GM12874 (cell line): ENCODE measurements around the gene TCF3.

ENCODE experiments used
- TF ChIP-seq, protein P1 (sequence below): IDR thresholded peaks from 2 replicates; pipeline ENCODE4 v1.5.1; 2011; ENCODE audit warnings: low read depth, mild to moderate bottlenecking, control low read depth, low read length, moderate library complexity; ENCODE audit not compliant: insufficient read depth

The TCF3 gene

DNA sequence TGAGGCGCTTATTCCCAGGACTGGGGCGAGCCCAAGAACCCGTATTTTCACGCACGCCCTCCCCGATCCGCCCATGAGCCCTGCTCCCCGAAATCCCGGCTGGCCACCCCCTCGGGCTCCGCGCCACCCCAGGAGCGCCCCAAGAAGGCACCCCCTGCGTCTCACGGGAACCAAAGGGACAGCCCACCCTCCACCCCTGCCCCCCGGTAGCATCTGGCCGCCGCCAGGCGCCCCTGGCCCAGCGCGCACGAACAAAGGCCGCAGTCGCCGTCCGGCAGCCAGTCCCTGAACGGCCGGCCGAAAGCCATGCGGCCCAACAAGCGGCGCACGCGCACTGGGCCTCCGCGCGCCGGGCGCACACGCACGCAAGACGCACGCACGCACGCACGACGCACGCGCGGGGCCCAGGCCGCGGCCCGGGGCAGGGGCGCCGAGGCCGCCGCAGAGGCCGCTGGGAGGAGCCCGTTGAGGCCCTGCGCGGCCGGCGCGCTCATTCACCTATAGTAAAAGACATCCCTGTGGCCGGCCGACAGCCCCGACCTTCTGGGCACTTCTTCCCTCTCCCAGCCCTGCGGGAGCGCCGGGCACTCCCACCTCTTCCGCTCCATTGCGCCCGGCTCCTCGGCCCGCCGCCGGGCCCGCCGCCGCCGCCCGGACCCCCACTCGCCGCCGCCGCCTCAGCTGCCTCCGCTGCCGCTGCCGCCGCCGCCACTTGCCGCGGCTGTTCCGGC, 60.2 kb downstream of the TCF3 start:
- TF ChIP-seq, protein P1, sequence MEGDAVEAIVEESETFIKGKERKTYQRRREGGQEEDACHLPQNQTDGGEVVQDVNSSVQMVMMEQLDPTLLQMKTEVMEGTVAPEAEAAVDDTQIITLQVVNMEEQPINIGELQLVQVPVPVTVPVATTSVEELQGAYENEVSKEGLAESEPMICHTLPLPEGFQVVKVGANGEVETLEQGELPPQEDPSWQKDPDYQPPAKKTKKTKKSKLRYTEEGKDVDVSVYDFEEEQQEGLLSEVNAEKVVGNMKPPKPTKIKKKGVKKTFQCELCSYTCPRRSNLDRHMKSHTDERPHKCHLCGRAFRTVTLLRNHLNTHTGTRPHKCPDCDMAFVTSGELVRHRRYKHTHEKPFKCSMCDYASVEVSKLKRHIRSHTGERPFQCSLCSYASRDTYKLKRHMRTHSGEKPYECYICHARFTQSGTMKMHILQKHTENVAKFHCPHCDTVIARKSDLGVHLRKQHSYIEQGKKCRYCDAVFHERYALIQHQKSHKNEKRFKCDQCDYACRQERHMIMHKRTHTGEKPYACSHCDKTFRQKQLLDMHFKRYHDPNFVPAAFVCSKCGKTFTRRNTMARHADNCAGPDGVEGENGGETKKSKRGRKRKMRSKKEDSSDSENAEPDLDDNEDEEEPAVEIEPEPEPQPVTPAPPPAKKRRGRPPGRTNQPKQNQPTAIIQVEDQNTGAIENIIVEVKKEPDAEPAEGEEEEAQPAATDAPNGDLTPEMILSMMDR: no peak

DNA sequence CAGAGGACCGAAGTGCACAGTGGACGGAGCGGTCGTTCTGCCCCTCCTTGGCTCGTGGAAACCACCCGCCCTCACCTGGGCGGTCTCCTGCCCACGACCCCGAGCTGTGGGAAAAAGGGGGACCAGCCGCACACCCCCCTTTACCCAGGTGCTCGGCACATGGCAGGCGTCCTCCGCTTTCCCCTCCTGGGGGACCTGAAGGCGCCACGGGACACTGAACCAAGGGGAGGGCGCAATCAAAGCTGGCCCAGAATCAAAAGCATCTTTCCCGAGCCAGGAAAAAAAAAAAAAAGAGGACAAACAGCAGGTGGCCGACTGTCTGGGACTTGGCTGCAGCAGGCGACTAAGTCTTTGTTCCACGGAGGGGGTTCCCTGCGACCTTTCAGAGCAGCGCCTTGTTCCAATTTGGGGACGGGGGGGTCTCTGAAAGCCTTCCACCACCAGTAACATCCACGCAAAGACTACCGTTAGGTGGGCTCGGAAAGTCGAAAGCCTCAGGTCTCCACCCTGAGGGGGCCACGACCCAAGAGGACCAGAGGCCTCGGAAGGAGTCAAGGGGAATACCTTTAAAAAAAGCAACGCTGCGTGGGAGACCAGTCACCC, 60.9 kb downstream of the TCF3 start:
- TF ChIP-seq, protein P1: no peak

DNA sequence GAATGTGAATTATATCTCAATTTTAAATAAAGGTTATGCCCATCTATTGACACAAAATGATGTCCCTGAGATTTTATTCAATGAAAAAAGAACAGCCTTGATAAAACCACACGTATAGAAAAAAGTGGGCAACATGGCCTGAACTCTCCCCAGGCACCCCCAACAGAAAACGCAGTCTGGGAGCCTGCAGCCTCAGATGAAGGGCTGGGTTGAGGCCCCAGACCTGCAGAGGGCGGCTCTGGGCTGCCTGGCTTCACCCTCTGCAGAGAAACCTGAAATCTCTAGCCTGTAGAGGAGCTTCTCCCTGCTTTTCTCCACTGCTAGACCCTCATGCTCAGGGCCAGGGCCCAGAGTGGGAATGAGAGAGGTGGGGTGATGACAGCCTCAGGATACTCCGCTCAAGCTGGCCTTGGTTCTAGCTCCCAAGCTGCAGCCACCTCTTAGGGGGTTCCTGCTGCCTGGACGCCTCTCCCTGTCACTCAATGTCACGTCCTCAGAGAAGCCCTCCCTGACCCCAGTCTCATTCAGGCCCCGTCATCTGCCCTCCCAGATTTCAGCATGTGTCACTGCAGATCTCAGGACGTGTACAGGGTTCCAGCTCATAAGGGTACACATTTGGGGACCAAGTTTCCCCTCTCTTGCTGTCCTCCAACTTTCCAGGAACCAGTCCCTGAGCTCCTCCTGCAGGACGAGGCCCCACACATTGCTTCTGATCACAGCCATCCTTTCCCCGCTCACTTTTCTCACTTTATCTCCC, 61.6 kb downstream of the TCF3 start:
- TF ChIP-seq, protein P1: peak; percentile 66

DNA sequence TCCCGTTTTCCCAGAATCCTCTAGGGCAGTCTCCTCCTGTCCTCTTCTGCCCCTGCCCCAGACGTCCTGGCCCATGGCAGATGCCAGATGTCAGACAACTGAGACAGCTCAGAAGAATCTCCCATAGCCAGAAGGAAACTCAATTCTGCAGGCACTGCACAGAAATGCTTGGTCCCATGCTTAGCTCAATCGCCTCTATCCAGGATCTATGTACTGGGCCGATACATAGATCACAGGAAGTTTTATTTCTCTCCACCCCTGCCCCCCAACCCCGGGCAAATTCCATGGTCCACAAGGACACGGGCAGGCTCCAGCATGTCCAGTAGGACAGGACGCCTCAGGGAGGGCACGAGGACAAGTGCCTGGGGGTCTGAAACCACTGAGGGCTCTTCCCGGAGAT, 64.5 kb downstream of the TCF3 start:
- TF ChIP-seq, protein P1: no peak

DNA sequence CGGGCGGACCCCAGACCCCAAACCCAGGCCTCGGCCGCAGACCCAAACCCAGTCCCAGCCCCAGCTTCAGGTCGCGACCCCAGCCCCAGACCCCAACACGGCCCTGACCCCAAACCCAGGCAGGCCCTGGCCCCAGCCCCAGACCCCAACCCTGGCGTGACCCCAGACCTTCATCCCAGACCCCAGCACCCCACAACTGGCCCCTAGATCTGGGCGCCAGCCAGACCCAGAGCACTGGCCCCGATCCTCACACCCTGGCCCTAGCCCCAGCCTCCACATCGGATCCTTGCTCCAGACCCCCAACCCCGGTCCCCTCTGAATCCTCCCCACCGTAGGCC, 67.2 kb downstream of the TCF3 start:
- TF ChIP-seq, protein P1: no peak

DNA sequence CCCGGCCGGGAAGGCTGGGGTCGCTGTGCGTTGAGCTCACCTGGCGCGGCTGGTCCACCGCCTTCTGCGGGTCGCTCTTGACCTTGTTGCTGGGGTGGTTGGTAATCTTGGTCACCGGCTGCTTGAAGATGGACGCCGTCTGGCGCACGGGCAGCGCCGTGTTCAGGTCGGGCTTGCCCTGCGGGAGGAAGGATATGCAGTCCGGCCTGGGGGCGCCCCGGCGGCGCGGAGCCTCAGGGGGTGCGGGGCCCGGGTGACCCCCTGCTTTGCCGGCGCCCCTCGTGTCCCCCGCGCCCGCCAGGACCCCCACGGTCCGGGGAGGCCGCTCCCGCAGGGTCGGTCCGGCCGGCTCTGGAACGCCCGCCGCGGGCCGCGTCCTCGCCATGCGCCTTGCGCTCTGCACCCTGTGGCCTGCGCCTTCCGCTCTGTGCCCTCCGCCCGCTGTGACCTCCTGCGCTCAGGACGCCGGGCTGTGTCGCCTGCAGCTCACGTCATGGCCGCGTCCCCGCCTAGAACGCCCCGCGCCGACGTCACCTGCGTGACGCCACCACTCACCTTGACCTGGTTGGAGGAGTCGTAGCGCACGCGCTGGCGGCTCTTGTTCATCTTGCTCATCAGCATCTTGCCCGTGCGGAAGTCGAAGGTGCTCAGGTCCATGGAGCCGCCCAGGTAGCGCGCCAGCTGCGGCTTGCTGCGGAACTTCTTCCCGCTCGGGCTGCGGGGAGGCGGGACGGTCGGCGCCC, 67.7 kb downstream of the TCF3 start:
- TF ChIP-seq, protein P1: no peak

DNA sequence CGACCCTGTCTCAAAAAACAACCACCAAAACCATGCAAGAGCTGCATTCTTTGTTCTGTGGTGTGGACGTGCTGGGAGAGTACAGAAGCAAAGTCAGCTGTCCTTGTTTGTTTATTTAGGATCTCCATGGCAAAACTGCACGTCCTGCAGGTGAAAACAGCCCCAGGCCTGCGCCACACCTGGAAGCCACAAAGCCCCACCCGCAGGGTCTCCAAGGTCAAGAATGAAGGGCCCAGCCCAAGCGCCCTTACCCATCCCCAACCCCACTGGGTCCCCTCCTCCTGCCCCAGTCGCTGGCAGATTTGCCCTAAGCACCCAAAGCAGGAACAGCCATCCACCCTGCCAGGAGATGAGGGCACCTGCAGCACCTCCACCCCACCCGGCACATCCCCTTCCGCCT, 70.2 kb downstream of the TCF3 start:
- TF ChIP-seq, protein P1: no peak
